Fibroblast of pulmonary artery (primary cell): ENCODE measurements around the gene ASTN2.

Experiments
- DNase-seq: peaks from one replicate; pipeline ENCODE4 v3.0.0-alpha.2; 2010; ENCODE audit warnings: low read depth
- H3K4me3 ChIP-seq: replicated peaks from 2 replicates; pipeline ENCODE4 v1.5.1; 2011; ENCODE audit warnings: low read depth, mild to moderate bottlenecking, control low read depth, low read length, moderate library complexity
- TF ChIP-seq, protein P1 (sequence below): IDR thresholded peaks from 2 replicates; pipeline ENCODE4 v1.5.1; 2011; ENCODE audit warnings: mild to moderate bottlenecking, control low read depth, low read length, inconsistent platforms; ENCODE audit errors: missing control alignments

ASTN2 gene

DNA sequence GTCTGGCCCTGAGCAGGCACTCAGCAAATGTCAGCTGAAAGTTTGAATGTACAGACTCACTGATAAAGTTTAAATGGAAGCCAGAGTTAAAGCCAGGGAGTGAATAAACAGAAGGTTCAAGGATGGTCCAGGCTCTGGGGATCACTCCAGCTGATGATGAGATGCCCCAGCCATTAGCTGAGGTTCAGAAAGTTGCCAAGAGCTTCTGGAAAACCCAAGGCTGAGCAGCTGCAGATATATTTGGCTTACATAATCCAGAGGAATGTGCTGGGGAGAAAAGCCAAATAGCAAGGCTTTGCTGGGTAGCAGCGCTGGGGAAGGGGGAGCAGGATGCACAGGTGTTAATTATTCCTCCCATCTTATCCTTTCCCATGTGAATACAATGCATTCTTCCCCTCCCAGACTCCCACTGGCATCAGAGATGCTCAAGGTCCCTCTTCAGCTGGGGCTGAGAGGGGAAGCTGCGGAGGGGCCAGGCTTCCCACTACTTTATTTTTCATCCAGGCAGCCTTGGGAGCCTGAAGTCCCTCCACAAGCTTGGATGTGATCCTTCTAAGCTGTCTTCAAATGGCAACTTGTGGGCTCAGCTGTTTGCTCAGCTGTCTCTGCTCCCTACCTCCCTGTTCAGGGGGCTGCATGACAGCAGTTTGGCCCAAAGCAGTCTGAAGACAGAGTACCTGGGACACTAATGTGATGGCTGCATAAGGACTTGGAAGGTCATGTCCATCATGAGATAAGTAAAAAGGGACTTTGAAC, 386.6 kb downstream of the ASTN2 start:
- DNase-seq, result no peak

DNA sequence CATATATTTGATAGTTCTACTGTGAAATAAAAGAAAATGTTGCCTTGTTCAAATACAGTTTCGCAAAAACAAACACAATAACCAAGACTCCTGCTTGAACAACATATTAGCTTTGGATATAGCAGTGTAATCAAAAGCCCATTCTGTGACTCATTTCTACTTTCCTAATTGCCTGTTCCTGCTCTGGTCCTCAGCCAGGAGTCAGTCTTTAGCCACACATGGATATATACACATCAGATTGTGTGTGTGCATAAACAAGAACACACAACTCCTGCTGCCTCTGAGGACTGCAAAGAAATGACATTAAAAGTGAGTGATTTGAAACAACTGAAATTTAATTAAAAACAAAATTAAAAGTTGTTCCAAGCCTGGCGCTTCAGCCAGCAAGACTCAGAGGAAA, 393.0 kb downstream of the ASTN2 start:
- no peak for DNase-seq
- no peak overlapping the region for H3K4me3 ChIP-seq
- TF ChIP-seq, protein P1, sequence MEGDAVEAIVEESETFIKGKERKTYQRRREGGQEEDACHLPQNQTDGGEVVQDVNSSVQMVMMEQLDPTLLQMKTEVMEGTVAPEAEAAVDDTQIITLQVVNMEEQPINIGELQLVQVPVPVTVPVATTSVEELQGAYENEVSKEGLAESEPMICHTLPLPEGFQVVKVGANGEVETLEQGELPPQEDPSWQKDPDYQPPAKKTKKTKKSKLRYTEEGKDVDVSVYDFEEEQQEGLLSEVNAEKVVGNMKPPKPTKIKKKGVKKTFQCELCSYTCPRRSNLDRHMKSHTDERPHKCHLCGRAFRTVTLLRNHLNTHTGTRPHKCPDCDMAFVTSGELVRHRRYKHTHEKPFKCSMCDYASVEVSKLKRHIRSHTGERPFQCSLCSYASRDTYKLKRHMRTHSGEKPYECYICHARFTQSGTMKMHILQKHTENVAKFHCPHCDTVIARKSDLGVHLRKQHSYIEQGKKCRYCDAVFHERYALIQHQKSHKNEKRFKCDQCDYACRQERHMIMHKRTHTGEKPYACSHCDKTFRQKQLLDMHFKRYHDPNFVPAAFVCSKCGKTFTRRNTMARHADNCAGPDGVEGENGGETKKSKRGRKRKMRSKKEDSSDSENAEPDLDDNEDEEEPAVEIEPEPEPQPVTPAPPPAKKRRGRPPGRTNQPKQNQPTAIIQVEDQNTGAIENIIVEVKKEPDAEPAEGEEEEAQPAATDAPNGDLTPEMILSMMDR, result no peak

More for the DNA sequence above, 386.6 kb downstream of the ASTN2 start:
- TF ChIP-seq, protein P1, result no peak
- no peak overlapping the region for H3K4me3 ChIP-seq

DNA sequence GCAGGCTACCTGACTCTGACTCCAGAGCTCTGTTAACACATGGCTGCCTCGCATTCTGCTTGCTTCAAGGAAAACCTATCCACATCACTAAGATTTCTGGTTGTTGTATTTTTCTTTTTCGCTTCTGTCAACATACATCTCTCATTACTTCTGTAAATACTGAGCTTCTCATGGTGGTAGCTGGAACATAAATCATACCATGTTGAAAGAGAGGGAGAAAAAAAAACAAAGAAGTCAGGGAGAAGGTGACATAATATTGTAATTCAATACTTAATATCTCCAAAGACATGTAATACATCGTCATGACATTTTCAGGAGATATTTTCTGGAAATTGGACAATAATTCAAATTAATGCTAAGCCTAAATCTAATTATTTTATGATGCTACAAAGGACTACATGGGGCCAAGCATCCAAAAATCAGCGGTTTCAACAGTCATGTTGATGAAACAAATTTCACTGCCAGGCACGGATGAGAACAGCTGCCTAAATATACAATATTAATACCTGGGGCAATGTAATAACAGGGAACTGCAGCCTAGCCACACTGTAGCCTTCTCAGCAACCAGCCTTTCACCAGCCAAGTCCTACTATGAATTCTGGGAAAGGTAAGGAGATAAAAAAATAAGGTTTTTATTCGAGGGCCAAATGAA, 395.8 kb downstream of the ASTN2 start:
- no peak overlapping the region for H3K4me3 ChIP-seq
- no peak for DNase-seq
- TF ChIP-seq, protein P1, result no peak

GRCh38 chr9:117017414-117017985, 397.4 kb downstream of the ASTN2 start:
- TF ChIP-seq, protein P1, result no peak
- no peak overlapping the region for H3K4me3 ChIP-seq
- no peak for DNase-seq

- DNase-seq, result no peak
- TF ChIP-seq, protein P1, result no peak
- H3K4me3 ChIP-seq, result no peak overlapping the region
Observed at GRCh38 chr9:117014061-117014460, 400.8 kb downstream of the ASTN2 start.

DNA sequence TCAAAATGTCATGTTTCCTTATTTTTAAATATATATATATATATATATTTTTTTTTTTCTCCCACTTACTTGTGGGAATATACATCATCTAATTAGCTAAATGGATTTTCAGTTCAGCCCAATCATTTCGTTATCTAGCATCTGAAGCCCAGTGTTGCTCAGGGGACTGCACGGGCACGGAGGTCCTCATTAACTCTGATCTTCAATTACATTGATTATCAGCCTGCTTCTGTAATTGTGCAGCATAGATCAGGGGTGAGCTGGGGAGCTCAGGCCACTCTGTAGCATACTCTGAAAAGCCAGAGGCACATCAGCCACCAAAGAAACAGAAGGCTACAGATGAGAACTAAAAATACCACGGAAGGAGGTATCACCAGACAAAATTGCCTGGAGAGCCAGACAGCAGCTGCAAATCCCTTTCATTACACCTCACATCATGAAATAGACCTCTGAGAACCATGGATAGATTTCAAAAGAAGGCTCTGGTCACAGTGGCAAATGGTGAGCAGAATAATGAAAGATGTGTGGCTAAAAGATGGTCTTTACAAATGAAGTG, 401.3 kb downstream of the ASTN2 start:
- DNase-seq, result no peak
- TF ChIP-seq, protein P1, result no peak
- no peak overlapping the region for H3K4me3 ChIP-seq
